SKM-1 (cell line): ENCODE measurements around the gene MDH1B.
A peak's percentile ranks its signal among the peaks of the same experiment; 100 is the strongest.

ENCODE experiments used
- DNase-seq: peaks from one replicate; lab custom pipeline; 2025; ENCODE audit not compliant: unreplicated experiment; lab: John Stamatoyannopoulos, UW

The MDH1B gene

GRCh38 chr2:206698811-206699210 lies 66.3 kb downstream of the MDH1B start:
- no peak for DNase-seq

- DNase-seq, result no peak
Observed at GRCh38 chr2:206696910-206697309, 68.2 kb downstream of the MDH1B start.

GRCh38 chr2:206693399-206694137 lies 71.6 kb downstream of the MDH1B start:
- DNase-seq, result peak; percentile 47

DNA sequence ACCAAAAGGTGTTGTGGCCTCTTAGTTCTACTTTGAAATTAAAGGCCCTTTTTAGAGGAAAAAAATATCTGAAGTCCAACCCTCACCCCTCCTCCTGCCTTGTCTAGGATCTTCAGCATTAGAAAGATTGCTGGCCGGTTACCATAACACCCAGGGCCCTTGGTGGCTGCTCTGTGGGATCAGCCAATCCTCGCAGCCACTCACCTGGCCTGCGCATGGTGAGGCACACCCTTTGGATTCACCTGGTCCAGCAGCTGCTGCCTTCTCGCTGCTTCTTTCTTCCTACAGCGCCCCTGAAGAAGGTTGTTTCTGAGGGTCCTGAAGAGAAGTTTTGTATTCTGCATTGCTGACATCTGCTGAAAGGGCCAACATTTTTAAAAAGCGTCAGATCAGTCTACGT lies 72.2 kb downstream of the MDH1B start:
- no peak for DNase-seq

DNA sequence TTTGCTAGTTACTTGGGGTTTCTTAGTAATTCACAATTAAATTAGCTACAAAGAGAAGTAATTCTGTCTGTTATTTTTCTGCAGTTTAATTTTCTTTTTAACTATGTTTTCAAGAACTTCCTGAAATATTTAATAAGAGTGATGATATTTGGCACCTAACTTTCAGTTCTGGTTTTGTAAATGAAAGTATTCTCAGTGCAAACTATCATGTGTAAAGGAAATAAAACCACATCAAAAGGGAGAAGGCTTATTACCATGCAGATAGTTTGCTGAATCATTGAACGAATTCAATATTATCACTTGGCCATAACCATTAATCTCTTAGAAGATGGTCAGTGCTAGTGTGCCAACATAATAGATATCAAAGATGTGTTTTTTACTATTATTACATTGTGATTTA lies 76.1 kb downstream of the MDH1B start:
- DNase-seq, result no peak

GRCh38 chr2:206688453-206688852 lies 76.7 kb downstream of the MDH1B start:
- DNase-seq, result no peak
